Stimulated activated memory B cell treated with anti-CD40 and anti-IgM and Interleukin-4, amounts not matched to agents 10 μg/mL and 1 μg/mL and 100 μg/mL, for 72 hours (primary cell): ENCODE results near the gene PABPC5.

Experiments
- ATAC-seq: fragments of 150-1000 bp; cut with Tn5 transposase; 2 replicates; pipeline ENCODE4 v1.10.0; 2021
- H3K27ac Mint-ChIP-seq: one replicate; pipeline ENCODE4 v1.8.0; 2022; ENCODE audit warnings: mild to moderate bottlenecking, mixed read lengths
- H3K27me3 Mint-ChIP-seq: one replicate; pipeline ENCODE4 v1.8.0; 2022; ENCODE audit warnings: mixed read lengths
- H3K36me3 Mint-ChIP-seq: one replicate; pipeline ENCODE4 v1.8.0; 2022; ENCODE audit warnings: mixed read lengths
- H3K4me1 Mint-ChIP-seq: one replicate; pipeline ENCODE4 v1.8.0; 2022; ENCODE audit warnings: mixed read lengths
- H3K4me3 Mint-ChIP-seq: one replicate; pipeline ENCODE4 v1.8.0; 2022; ENCODE audit warnings: mild to moderate bottlenecking, moderate library complexity, mixed read lengths
- H3K9me3 Mint-ChIP-seq: one replicate; pipeline ENCODE4 v1.8.0; 2022; ENCODE audit warnings: mixed read lengths

Gene PABPC5

GRCh38 chrX:91434351-91435168, at the start of gene PABPC5:
TSS of gene PABPC5 (plus strand) at chrX:91434839. CDS start at chrX:91435578, 739 bp downstream.
- Mint-ChIP-seq H3K27ac (no peak within 1 kb of the TSS), H3K4me3 (no peak within 1 kb of the TSS)
- no peak for ATAC-seq

DNA sequence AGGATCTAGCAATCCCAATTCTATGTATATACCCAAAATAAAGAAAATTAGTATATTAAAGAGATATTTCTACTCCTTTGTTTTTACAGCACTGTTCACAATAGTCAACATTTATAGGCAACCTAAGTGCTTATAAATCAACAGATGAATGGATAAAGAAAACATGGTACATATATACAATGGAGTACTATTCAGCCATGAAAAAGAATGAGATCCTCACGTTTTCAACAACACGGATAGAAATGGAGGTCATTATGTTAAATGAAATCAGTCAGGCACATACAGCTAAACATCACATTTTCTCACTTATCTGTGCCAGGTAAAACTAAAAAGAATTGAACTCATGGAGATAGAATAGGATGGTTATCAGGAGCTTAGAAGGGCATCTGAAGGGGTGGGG, 45.6 kb upstream of the PABPC5 start:
- Mint-ChIP-seq H3K9me3 (no peaks in the 10 kb centered on the region), H3K27me3 (no peaks in the 10 kb centered on the region), H3K4me1 (no peaks in the 10 kb centered on the region), H3K36me3 (no peaks in the 10 kb centered on the region), H3K4me3 (no peak overlapping the region), H3K27ac (no peak overlapping the region)
- no peak for ATAC-seq

More at GRCh38 chrX:91434351-91435168, at the start of gene PABPC5:
- no peaks in the 10 kb centered on the region for H3K27me3 Mint-ChIP-seq
- no peaks in the 10 kb centered on the region for H3K36me3 Mint-ChIP-seq
- H3K9me3 Mint-ChIP-seq = no peaks in the 10 kb centered on the region
- H3K4me1 Mint-ChIP-seq = no peaks in the 10 kb centered on the region

- Mint-ChIP-seq H3K27me3 (no peaks in the 10 kb centered on the region), H3K4me3 (no peak overlapping the region), H3K9me3 (peaks cover 10% of the 10 kb centered on the region), H3K36me3 (no peaks in the 10 kb centered on the region), H3K27ac (no peak overlapping the region), H3K4me1 (no peaks in the 10 kb centered on the region)
- no peak for ATAC-seq
These were observed 19.9 kb upstream of the PABPC5 start for GRCh38 chrX:91414713-91415112.

GRCh38 chrX:91435395-91435794, 756 bp downstream of the PABPC5 start:
- no peaks in the 10 kb centered on the region for H3K27me3 Mint-ChIP-seq
- H3K9me3 Mint-ChIP-seq = no peaks in the 10 kb centered on the region
- H3K4me1 Mint-ChIP-seq = no peaks in the 10 kb centered on the region
- H3K4me3 Mint-ChIP-seq = no peak overlapping the region
- H3K27ac Mint-ChIP-seq = no peak overlapping the region
- H3K36me3 Mint-ChIP-seq = no peaks in the 10 kb centered on the region
- no peak for ATAC-seq
